ENCODE results near the gene HBS1L.

Gene HBS1L

GRCh38 chr6:135054569-135055498, at the start of gene HBS1L:
Gene HBS1L (minus strand): TSS chr6:135054822. CDS start chr6:135054691, 131 bp downstream.
- peak; percentile 100 for DNase-seq (ENCODE audit: low spot score)

- DNase-seq (ENCODE audit: low spot score), result no peak
These were observed 49.6 kb upstream of the HBS1L start for GRCh38 chr6:135104199-135104598.

GRCh38 chr6:135102191-135102590, 47.6 kb upstream of the HBS1L start:
- no peak for DNase-seq (ENCODE audit: low spot score)

GRCh38 chr6:135097172-135097571, 42.5 kb upstream of the HBS1L start:
- peak; percentile 9 for DNase-seq (ENCODE audit: low spot score)

GRCh38 chr6:135096403-135097130, 41.9 kb upstream of the HBS1L start:
- no peak for DNase-seq (ENCODE audit: low spot score)

- DNase-seq (ENCODE audit: low spot score), result no peak
These were observed 41.1 kb upstream of the HBS1L start for GRCh38 chr6:135095716-135096115.

GRCh38 chr6:135094403-135094821, 39.8 kb upstream of the HBS1L start:
- no peak for DNase-seq (ENCODE audit: low spot score)

GRCh38 chr6:135093578-135093977, 39.0 kb upstream of the HBS1L start:
- no peak for DNase-seq (ENCODE audit: low spot score)

- DNase-seq (ENCODE audit: low spot score), result no peak
These were observed 38.1 kb upstream of the HBS1L start for GRCh38 chr6:135092724-135093123.

- no peak for DNase-seq (ENCODE audit: low spot score)
These were observed 36.2 kb upstream of the HBS1L start for GRCh38 chr6:135090819-135091218.

GRCh38 chr6:135089901-135090300, 35.3 kb upstream of the HBS1L start:
- DNase-seq (ENCODE audit: low spot score), result no peak

GRCh38 chr6:135088818-135089809, 34.5 kb upstream of the HBS1L start:
- DNase-seq (ENCODE audit: low spot score), result peak; percentile 66

- no peak for DNase-seq (ENCODE audit: low spot score)
These were observed 33.7 kb upstream of the HBS1L start for GRCh38 chr6:135088281-135088680.

- DNase-seq (ENCODE audit: low spot score), result peak; percentile 32
These were observed 33.2 kb upstream of the HBS1L start for GRCh38 chr6:135087803-135088202.

- peak; percentile 35 for DNase-seq (ENCODE audit: low spot score)
These were observed 32.8 kb upstream of the HBS1L start for GRCh38 chr6:135087403-135087802.

GRCh38 chr6:135086414-135086764, 31.8 kb upstream of the HBS1L start:
- no peak for DNase-seq (ENCODE audit: low spot score)

- no peak for DNase-seq (ENCODE audit: low spot score)
These were observed 31.2 kb upstream of the HBS1L start for GRCh38 chr6:135085700-135086413.

- no peak for DNase-seq (ENCODE audit: low spot score)
These were observed 30.3 kb upstream of the HBS1L start for GRCh38 chr6:135084916-135085269.

GRCh38 chr6:135084001-135084915, 29.6 kb upstream of the HBS1L start:
- no peak for DNase-seq (ENCODE audit: low spot score)

- DNase-seq (ENCODE audit: low spot score), result no peak
These were observed 27.3 kb upstream of the HBS1L start for GRCh38 chr6:135081966-135082365.
